GM12891 (cell line): Measurements from ENCODE around the gene CLPTM1L.

Source experiments
- DNase-seq: peaks from one replicate; pipeline ENCODE4 v3.0.0; 2011; ENCODE audit warnings: low spot score; ENCODE audit not compliant: insufficient read length
- FAIRE-seq: peaks from 2 replicates; lab custom pipeline; 2011; peaks lifted over from hg19 to GRCh38; lab: Jason Lieb, UNC
- PAX5 ChIP-seq: IDR thresholded peaks from 2 replicates; pipeline ENCODE4 v1.6.1; 2011; ENCODE audit warnings: low read length, moderate library complexity, mild to moderate bottlenecking; ENCODE audit not compliant: insufficient read depth, severe bottlenecking
- POLR2A ChIP-seq: IDR thresholded peaks from 2 replicates; pipeline ENCODE4 v1.6.1; 2011; ENCODE audit warnings: low read depth, low read length, control low read depth
- POLR2AphosphoS5 ChIP-seq: IDR thresholded peaks from 2 replicates; pipeline ENCODE4 v1.6.1; 2011; ENCODE audit warnings: low read depth, low read length, control low read depth
- POU2F2 ChIP-seq: IDR thresholded peaks from 2 replicates; pipeline ENCODE4 v1.6.1; 2011; ENCODE audit warnings: low read depth, mild to moderate bottlenecking, control low read depth, low read length, moderate library complexity
- SPI1 ChIP-seq: IDR thresholded peaks from 2 replicates; pipeline ENCODE4 v1.6.1; 2011; ENCODE audit warnings: low read depth, low read length, control low read depth
- TAF1 ChIP-seq: IDR thresholded peaks from 2 replicates; pipeline ENCODE4 v1.6.1; 2011; ENCODE audit warnings: low read depth, low read length, control low read depth

Gene CLPTM1L

GRCh38 chr5:1388383-1388967 lies 43.6 kb upstream of the CLPTM1L start:
- FAIRE-seq (no peak), DNase-seq (no peak)
- no peak for TF ChIP-seq POLR2A
- TF ChIP-seq SPI1 = no peak
- TF ChIP-seq POLR2AphosphoS5 = no peak
- TF ChIP-seq TAF1 = no peak
- no peak for TF ChIP-seq POU2F2
- TF ChIP-seq PAX5 = no peak

DNA sequence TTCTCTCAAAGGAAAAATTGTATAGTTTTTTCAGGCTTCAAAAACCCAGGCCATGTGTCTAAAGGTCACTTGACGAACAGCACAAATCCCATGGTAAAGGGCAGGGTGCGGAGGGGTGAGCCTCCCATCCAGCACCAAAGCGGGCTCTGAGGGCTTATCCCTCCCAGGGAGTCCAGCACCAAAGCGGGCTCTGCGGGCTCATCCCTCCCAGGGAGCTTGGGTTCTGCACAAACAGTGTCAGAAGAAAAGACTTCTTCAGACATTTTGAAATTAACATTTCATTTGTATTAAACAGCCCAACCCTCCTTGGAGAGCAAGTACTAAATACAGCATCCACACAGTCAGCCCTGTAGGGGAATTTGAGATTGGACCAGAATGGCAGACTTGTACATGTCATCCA lies 43.0 kb upstream of the CLPTM1L start:
- no peak for TF ChIP-seq PAX5
- TF ChIP-seq POU2F2 = no peak
- TF ChIP-seq TAF1 = no peak
- TF ChIP-seq SPI1 = no peak
- no peak for TF ChIP-seq POLR2A
- no peak for TF ChIP-seq POLR2AphosphoS5
- FAIRE-seq = no peak
- no peak for DNase-seq

DNA sequence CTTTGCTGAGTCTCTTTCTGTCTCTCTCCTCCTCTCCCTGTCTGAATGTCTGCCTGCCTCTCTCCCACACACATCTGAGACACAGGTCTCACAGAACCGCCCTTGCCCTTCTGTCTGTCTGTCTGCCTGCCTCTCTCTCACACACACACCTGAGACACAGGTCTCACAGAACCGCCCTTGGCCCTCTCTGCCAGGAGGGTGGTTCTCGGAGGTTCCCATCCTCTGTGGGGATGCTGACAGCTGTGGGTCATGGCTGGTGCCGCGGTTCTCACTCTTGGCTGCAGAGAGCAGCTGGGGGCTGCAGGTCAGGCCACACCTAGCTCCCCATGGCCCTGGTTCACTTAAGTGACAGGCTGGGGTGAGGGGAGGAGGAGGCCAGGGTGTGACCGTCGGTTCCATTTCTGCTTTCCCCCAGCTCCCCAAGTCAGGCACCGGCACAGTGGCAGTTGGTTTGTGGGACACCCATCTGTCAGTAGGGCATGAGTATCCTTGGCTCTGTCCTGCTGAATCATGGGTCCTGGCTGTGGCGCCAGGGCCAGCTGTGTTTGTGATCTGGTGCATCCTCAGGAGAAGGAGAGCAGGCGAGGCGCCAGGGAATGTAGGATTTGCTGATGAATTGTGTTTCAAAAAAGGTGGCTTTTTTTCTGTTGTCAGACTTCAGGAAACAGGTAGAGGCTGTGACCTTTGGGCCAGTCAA lies 42.3 kb upstream of the CLPTM1L start:
- DNase-seq = no peak
- TF ChIP-seq TAF1 (no peak), POU2F2 (no peak), SPI1 (no peak), POLR2AphosphoS5 (no peak), PAX5 (no peak), POLR2A (no peak)
- FAIRE-seq = no peak

- no peak for TF ChIP-seq POU2F2
- no peak for TF ChIP-seq PAX5
- 0 out of 2 replicates have a peak, but pooled peaks have one; percentile 42 for TF ChIP-seq TAF1
- TF ChIP-seq POLR2AphosphoS5 = 0 out of 2 replicates have a peak, but pooled peaks have one; percentile 4
- no peak for TF ChIP-seq SPI1
- TF ChIP-seq POLR2A = no peak
- peak; percentile 91 for FAIRE-seq
- DNase-seq = peak; percentile 78
These were observed 41.4 kb upstream of the CLPTM1L start for GRCh38 chr5:1386274-1386717.

DNA sequence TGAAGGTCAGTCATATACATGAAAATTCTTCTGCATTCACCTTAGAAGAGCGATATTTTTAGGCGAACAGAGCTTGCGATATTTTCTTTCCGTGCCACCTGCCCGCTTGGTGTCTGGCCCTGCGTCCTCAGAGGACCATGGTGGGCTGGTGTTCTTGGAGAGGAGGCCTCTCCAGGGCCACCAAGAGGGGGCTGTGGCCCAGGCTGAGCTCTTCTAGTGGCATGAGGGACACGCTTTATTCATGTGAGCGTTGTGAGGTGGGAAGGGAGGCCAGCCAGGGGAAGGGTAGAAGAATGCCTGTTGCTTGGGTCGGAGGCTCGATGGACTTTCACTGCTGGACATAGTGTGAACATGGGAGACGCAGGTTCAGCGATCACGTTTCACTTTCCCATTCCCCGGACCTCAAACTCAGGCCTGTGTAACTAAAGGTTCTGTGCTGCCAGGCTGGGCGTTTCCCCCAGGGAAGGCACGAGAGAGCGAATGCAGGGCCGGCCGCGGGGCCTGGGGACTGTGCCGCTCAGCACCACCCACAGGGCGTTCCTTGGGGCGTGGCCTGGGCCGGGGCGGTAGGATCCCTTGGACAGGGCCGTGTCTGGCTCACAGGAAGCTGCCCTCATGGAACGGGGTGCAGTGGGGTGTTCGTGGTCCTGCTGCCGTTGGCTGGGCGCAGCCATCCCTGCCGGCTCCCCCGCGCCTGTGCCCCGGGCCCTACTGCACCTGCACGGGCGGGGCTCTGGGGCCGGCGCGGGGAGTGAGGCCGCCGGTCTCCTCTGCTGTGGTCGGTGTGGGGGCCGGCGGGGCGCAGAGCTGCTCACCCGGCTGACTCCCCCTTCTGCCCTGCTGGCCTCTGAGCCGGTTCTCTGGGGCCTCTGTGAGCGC lies 40.7 kb upstream of the CLPTM1L start:
- TF ChIP-seq PAX5 (no peak), POLR2AphosphoS5 (peak; percentile 33; the same call in 1 of the 2 replicates), TAF1 (no peak), SPI1 (no peak), POU2F2 (no peak)
- FAIRE-seq (no peak), DNase-seq (peak; percentile 93)

GRCh38 chr5:1384521-1384920 lies 39.6 kb upstream of the CLPTM1L start:
- DNase-seq (no peak), FAIRE-seq (no peak)
- TF ChIP-seq PAX5 = no peak
- TF ChIP-seq TAF1 = no peak
- no peak for TF ChIP-seq POLR2A
- TF ChIP-seq SPI1 = no peak
- no peak for TF ChIP-seq POU2F2
- TF ChIP-seq POLR2AphosphoS5 = no peak

DNA sequence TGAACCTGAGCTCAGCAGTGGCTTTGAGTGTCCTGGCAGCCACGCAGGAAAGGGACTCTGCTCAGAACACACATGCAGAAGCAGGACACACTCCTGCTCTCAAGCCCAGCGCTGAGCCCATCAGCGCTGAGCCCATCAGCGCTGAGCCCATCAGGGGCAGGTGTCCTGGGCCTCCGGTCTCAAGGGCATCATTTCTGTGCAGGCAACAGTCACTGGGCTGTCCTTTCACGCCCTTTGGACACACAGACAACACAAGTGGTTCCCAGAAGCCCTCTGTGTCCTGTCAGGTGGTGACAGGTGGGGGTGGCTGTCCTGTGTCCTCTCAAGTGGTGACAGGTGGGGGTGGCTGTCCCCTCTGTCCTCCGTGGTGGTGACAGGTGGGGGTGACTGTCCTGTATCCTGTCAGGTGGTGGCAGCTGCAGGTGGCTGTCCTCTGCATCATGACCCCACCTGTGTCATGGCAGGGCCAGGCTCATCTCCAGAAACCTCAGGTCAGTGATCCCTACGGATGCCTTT lies 39.0 kb upstream of the CLPTM1L start:
- no peak for DNase-seq
- no peak for FAIRE-seq
- TF ChIP-seq PAX5 (no peak), POU2F2 (no peak), POLR2AphosphoS5 (no peak), SPI1 (no peak), POLR2A (no peak), TAF1 (no peak)

GRCh38 chr5:1383344-1383743 lies 38.4 kb upstream of the CLPTM1L start:
- DNase-seq (no peak), FAIRE-seq (no peak)
- TF ChIP-seq PAX5 (no peak), TAF1 (no peak), POLR2A (no peak), POU2F2 (no peak), SPI1 (no peak), POLR2AphosphoS5 (no peak)

- DNase-seq (no peak), FAIRE-seq (no peak)
- no peak for TF ChIP-seq PAX5
- no peak for TF ChIP-seq SPI1
- no peak for TF ChIP-seq POLR2AphosphoS5
- no peak for TF ChIP-seq TAF1
- no peak for TF ChIP-seq POU2F2
- no peak for TF ChIP-seq POLR2A
These were observed 37.4 kb upstream of the CLPTM1L start for GRCh38 chr5:1382248-1382700.
